Measurements from ENCODE around the gene PRF1. TPM values are rescaled to one million over a fixed set of nuclear protein-coding genes. Genes with fewer than 3 reads are reported as not detected.

The PRF1 gene
- total and polyA plus RNA-seq, 2 of the 13 experiments (the other 11 are each of a cell fraction or from before 2014, with no cell fraction given) = 1.00 to 1.4 TPM

- 49% methylated on average over 3 of the region's 3 CpGs for WGBS (ENCODE audit: low lambda C conversion rate)
- in situ Hi-C loops (cut with HindIII; ENCODE audit: extremely low pct_ligation_motif_present, low pct_unique_long_range_greater_than_20kb) (no loop called here), intact Hi-C loops (cut with micrococcal nuclease; ENCODE audit: unreplicated experiment) (no loop called here)
- ChIA-PET CTCF (ENCODE audit: low intra/inter-chr PET ratio, low total read pairs) (no interaction called here), POLR2A (no interaction called here)
- BruUV-seq (replicated peaks) = no TSS peak
- peaks cover 0 to 4% of the 10 kb centered on the region in 2 experiments; a peak in 3 of 5 replicates for H3K27me3 ChIP-seq (ENCODE audit: control insufficient read depth in 1 of 2, insufficient read depth in 2 of 2, low read length in 2 of 2)
- no peak overlapping the region for H3K27ac ChIP-seq (ENCODE audit: extremely low read length, insufficient read depth, low read length)
- H3K9ac ChIP-seq (ENCODE audit: insufficient read depth, low read depth, low read length) = no peak overlapping the region
- no peaks in the 10 kb centered on the region for H3K4me1 ChIP-seq (ENCODE audit: insufficient read depth, low read length)
- no peaks in the 10 kb centered on the region for H3K36me3 ChIP-seq (replicated peaks in 1 of 2; ENCODE audit: control insufficient read depth in 1 of 2, insufficient read depth in 2 of 2, low read length in 2 of 2)
- no peaks in the 10 kb centered on the region for H4K20me1 ChIP-seq (ENCODE audit: insufficient read depth, low read length)
- H2AFZ ChIP-seq (ENCODE audit: low read length) = no peak overlapping the region
- no peak overlapping the region for H3K4me2 ChIP-seq (ENCODE audit: low read depth, low read length)
- H3K79me2 ChIP-seq (ENCODE audit: insufficient read depth, low read length) = no peaks in the 10 kb centered on the region
- FAIRE-seq (no peak), ATAC-seq (no peak), DNase-seq (ENCODE audit: low spot score) (no peak)
- no peaks in the 10 kb centered on the region for H3K9me3 ChIP-seq (ENCODE audit: low read length)
- H3K4me3 ChIP-seq (replicated peaks in 1 of 3; ENCODE audit: insufficient read depth in 1 of 3, low read depth in 2 of 3, low read length in 3 of 3) = no peak overlapping the region
- no peak for TF ChIP-seq ZNF207 (IDR thresholded peaks at IDR 0.05; ENCODE audit: borderline replicate concordance)
- no peak for TF ChIP-seq ZNF292 (CRISPR knock-in tag; IDR thresholded peaks at IDR 0.05; ENCODE audit: borderline replicate concordance, low read depth)
Measured at GRCh38 chr10:70568113-70568512, 34.4 kb downstream of the PRF1 start.

- BruUV-seq (replicated peaks) = no TSS peak
- ATAC-seq = no peak
- no peak for TF ChIP-seq IKZF1 (IDR thresholded peaks at IDR 0.05)
- TF ChIP-seq ZNF512B (CRISPR knock-in tag; IDR thresholded peaks at IDR 0.05; ENCODE audit: borderline replicate concordance) = no peak
- no peak for TF ChIP-seq ZFP37 (CRISPR knock-in tag; IDR thresholded peaks at IDR 0.05; ENCODE audit: borderline replicate concordance)
- no peak for TF ChIP-seq CENPT (CRISPR knock-in tag; IDR thresholded peaks at IDR 0.05; ENCODE audit: low read depth)
- TF ChIP-seq REPIN1 (CRISPR knock-in tag; IDR thresholded peaks at IDR 0.05; ENCODE audit: borderline replicate concordance, low read depth) = no peak
- no peak for TF ChIP-seq ELF4 (CRISPR knock-in tag; IDR thresholded peaks at IDR 0.05; ENCODE audit: borderline replicate concordance)
- TF ChIP-seq TCF12 (IDR thresholded peaks at IDR 0.05) = no peak
- TF ChIP-seq TCF12 (CRISPR knock-in tag; IDR thresholded peaks at IDR 0.05) = no peak
- no peak for TF ChIP-seq FOXO1 (CRISPR knock-in tag; IDR thresholded peaks at IDR 0.05)
- no peak for TF ChIP-seq ZNF558 (CRISPR knock-in tag; IDR thresholded peaks at IDR 0.05; ENCODE audit: borderline replicate concordance)
- no peak for TF ChIP-seq HOXD1 (CRISPR knock-in tag; IDR thresholded peaks at IDR 0.05)
- TF ChIP-seq GPN1 (CRISPR knock-in tag; IDR thresholded peaks at IDR 0.05; ENCODE audit: borderline replicate concordance) = no peak
- no peak for TF ChIP-seq MZF1 (CRISPR knock-in tag; IDR thresholded peaks at IDR 0.05; ENCODE audit: borderline replicate concordance)
- TF ChIP-seq ZNF773 (CRISPR knock-in tag; IDR thresholded peaks at IDR 0.05; ENCODE audit: borderline replicate concordance) = no peak
- Histone ChIP-seq H3K4me3 (replicated peaks in 1 of 3; ENCODE audit: insufficient read depth in 1 of 3, low read depth in 2 of 3, low read length in 3 of 3) (no peak overlapping the region), H3K36me3 (replicated peaks in 1 of 2; ENCODE audit: control insufficient read depth in 1 of 2, insufficient read depth in 2 of 2, low read length in 2 of 2) (no peaks in the 10 kb centered on the region), H3K4me2 (ENCODE audit: low read depth, low read length) (no peak overlapping the region), H4K20me1 (ENCODE audit: insufficient read depth, low read length) (no peaks in the 10 kb centered on the region), H3K9me3 (ENCODE audit: low read length) (no peaks in the 10 kb centered on the region), H3K4me1 (ENCODE audit: insufficient read depth, low read length) (no peaks in the 10 kb centered on the region), H3K27ac (ENCODE audit: extremely low read length, insufficient read depth, low read length) (no peak overlapping the region), H3K27me3 (ENCODE audit: control insufficient read depth in 1 of 2, insufficient read depth in 2 of 2, low read length in 2 of 2) (peaks cover 0 to 5% of the 10 kb centered on the region in 2 experiments; a peak in 3 of 5 replicates), H3K79me2 (ENCODE audit: insufficient read depth, low read length) (no peaks in the 10 kb centered on the region), H2AFZ (ENCODE audit: low read length) (no peak overlapping the region), H3K9ac (ENCODE audit: insufficient read depth, low read depth, low read length) (no peak overlapping the region)
- 29% methylated on average over 2 of the region's 4 CpGs for WGBS (ENCODE audit: low lambda C conversion rate)
- intact Hi-C loops (cut with micrococcal nuclease; ENCODE audit: unreplicated experiment) (no loop called here), in situ Hi-C loops (cut with HindIII; ENCODE audit: extremely low pct_ligation_motif_present, low pct_unique_long_range_greater_than_20kb) (no loop called here)
- DNase-seq (ENCODE audit: low spot score) = no peak
- FAIRE-seq = no peak
- POLR2A ChIA-PET = no interaction called here
- CTCF ChIA-PET (ENCODE audit: low intra/inter-chr PET ratio, low total read pairs) = no interaction called here
Measured at GRCh38 chr10:70567603-70568002, 34.9 kb downstream of the PRF1 start.
